ENCODE results near the gene SMC4.
"Not testable (repeated sequence)": the region's sequence is repeated elsewhere in the genome, so short reads cannot be mapped to it uniquely, and the experiment has no call there.

Gene SMC4

GRCh38 chr3:160445854-160446253, 46.4 kb downstream of the SMC4 start:
- no peak for DNase-seq (ENCODE audit: low read depth in 2 of 2)

DNA sequence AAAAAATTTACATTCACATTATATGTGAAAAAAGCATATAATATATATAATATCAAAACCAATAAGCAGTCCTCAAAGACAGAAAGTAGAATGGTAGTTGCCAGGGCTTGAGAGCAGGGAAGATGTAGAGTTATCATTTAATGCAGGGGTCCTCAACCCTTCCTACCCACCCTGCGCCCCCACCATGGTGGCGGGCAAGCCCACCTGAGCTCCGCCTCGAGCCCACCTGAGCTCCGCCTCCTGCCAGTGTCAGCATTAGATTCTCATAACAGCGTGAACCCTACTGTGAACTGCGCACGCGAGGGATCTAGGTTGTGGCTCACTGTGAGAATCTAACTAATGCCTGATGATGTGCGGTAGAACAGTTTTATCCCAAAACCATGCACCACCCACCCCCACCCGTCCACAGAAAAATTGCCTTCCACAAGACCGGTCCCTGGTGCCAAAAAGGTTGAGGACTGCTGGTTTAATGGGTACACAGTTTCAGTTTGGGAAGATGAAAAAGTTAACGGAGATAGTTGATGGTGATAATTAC, 47.1 kb downstream of the SMC4 start:
- DNase-seq (ENCODE audit: low read depth in 2 of 2), result no peak

- no peak for DNase-seq (ENCODE audit: low read depth in 2 of 2)
These were observed 48.1 kb downstream of the SMC4 start for GRCh38 chr3:160447544-160447943.

- peak in 1 of 2 donors; percentile 10 for DNase-seq (ENCODE audit: low read depth in 2 of 2)
These were observed 49.6 kb downstream of the SMC4 start for GRCh38 chr3:160448845-160449635.

DNA sequence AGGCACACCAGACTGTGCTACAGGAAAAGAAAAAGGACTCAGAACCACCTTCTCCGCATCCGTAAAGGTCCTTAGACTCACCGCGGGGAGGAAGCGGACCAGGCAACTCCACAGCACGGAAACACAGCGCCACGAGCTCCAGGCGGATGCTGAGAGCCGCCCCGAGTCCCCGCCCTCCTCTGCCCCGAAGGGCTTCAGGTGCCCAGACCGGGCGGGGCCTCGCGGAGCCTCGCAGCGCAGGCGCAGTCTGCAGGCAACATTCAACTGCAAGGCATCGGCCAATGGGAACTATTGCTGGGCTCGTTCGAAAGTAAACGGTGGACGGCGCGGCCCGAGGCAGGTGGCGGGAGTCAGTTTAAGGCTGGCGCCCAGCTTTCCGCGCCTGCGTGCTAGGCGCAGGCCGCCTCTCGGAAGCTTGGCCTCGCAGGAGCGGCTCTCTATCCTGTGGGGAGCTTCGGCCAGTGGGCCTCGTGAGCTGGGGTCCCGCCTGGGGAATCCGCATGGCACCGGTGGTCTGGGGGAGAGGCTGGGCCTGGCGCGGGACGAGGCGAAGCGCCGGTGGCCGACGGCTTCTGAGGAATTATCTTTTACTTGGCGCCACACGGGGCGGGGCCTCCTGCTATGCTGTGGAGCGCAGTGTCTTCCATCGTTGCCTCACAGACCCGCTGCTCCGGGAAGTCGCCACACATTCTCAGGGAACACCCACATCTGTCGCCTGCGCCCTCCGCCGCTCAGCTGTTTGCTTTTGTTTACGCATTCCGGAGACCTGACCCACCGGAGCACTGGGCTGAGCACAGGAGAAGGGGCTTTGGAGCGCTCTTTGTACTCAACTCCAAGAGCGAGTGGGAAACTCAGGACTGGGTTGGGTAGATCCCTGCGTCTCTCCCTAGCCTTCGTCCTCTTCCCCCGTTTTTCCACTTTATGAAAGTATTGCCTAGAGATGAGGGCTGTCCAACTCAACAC, 50.5 kb downstream of the SMC4 start, which contains the start of gene TRIM59:
TSS of gene TRIM59 (minus strand) at position 151 of the 963 bp plus-strand sequence. CDS start 10,603 bp downstream, outside the sequence.
- peak; percentile 94 for DNase-seq (ENCODE audit: low read depth in 2 of 2)

DNA sequence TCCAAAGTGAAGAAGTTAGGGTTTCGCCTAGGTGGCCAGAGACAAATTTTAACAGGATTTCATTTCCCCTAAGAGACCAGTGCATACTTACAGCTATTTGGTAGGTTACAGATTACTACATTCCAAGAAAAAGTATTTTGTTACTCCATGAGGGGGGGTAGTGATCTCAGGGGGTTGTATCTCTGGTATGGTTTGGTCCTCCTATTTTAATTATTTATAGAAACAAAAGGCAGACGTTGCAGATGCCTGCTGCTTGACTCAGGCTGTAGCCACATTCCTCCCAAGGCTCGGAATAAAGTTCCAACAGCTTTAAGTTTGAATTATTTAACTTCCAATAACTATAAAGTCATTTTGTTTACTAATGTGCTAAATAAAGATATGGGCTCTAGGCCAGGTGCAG, 51.4 kb downstream of the SMC4 start:
- no peak for DNase-seq (ENCODE audit: low read depth in 2 of 2)

DNA sequence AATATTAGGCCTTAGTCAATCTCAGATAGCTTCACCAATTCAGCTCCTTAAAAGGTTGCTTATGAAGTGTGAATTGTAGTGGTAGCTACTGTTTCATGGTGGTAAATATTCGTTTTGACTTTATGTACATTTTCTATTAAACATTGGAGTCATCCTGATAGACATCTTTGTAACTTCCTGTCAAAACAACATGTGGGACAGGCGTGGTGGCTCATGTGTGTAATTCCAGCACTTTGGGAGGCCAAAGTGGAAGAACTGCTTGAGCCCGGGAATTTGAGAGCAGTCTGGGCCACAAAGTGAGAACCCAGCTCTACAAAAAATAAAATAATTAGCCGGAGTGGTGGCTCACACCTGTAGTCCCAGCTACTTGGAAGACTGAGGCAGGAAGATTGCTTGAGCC, 52.2 kb downstream of the SMC4 start:
- DNase-seq (ENCODE audit: low read depth in 2 of 2), result no peak

DNA sequence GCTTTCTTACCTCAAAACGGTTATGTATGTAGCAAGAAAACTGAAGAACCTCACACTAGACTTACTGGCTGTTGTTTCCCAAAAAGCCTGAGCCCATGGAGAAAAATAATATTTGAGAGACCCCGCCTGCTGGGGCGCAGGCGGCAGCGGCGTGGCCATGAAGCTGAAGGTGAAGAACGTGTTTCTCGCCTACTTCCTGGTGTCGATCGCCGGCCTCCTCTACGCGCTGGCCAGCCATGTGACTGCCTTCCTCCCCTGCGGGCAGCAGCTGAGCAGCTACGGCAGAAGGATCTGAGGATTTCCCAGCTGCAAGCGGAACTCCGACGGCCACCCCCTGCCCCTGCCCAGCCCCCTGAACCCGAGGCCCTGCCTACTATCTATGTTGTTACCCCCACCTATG, 52.8 kb downstream of the SMC4 start:
- DNase-seq (ENCODE audit: low read depth in 2 of 2), result not testable (repeated sequence)

- no peak for DNase-seq (ENCODE audit: low read depth in 2 of 2)
These were observed 55.5 kb downstream of the SMC4 start for GRCh38 chr3:160454995-160455394.

GRCh38 chr3:160455846-160456245, 56.4 kb downstream of the SMC4 start:
- DNase-seq (ENCODE audit: low read depth in 2 of 2), result no peak

- no peak for DNase-seq (ENCODE audit: low read depth in 2 of 2)
These were observed 58.7 kb downstream of the SMC4 start for GRCh38 chr3:160458151-160458550.

DNA sequence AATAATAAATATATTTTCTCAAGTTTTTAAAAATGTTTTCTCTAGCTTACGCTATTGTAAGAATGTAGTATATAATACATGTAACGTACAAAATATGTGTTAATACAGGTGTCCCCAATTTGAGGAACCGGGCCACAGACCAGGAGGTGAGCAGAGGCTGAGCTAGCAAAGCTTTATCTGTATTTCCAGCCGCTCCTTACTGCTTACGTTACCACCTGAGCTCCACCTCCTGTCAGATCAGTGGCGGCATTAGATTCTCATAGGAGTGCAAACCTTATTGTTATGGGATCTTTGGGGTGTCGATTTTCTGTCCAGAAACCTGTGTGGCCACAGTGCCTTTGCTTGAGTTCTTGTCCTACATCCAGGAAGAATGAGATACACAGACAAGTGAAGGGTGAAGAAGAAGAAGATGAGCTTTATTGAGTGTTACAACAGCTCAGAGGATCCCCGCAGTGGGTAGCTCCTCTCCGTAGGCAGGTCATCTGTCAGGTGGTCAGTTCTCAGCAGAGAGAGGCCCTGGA, 60.1 kb downstream of the SMC4 start:
- no peak for DNase-seq (ENCODE audit: low read depth in 2 of 2)

DNA sequence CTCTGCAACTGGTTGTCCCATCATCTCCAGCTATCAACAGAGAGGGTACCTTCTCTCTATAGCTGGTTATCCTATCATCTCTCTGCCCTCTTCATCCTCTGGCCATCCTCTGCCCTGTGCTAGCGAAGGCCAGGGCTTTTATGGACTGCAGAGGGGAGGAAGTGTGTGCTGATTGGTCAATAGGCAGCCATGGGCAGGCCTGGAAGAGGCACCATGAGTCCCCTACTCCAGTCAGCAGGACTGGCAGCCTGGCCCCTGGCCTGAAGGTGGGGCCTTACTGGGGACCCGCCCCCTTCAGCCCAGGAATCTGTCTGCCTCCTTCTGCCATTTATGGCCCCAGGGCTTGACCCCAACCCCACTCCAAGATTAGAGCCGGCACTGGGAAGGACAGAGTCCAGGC, 60.6 kb downstream of the SMC4 start:
- DNase-seq (ENCODE audit: low read depth in 2 of 2), result no peak

- no peak for DNase-seq (ENCODE audit: low read depth in 2 of 2)
These were observed 64.9 kb downstream of the SMC4 start for GRCh38 chr3:160464321-160464720.

GRCh38 chr3:160464971-160465370, 65.5 kb downstream of the SMC4 start:
- no peak for DNase-seq (ENCODE audit: low read depth in 2 of 2)

- DNase-seq (ENCODE audit: low read depth in 2 of 2), result no peak
These were observed 70.7 kb downstream of the SMC4 start for GRCh38 chr3:160470181-160470580.

- DNase-seq (ENCODE audit: low read depth in 2 of 2), result no peak
These were observed 72.4 kb downstream of the SMC4 start for GRCh38 chr3:160471892-160472291.

GRCh38 chr3:160472344-160472743, 72.9 kb downstream of the SMC4 start:
- DNase-seq (ENCODE audit: low read depth in 2 of 2), result no peak

DNA sequence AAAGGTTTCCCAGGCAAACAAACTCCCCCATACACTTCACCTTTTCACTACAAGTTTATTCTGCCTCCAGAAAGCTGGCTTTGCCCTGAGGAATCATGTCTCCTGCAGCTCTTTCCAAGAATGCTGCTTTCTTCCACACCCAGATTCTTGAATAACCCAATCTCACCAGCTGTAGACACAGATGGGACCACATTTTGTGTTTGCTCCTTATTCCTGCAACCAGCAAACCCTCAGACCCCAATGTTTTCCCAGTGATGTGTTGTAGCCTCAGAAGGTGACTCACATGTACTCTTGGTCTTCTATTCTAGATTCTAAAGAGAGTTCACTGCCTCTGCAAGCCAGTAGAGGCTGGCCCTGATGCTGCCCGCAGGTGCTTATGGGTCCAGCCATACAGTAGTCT, 73.8 kb downstream of the SMC4 start:
- DNase-seq (ENCODE audit: low read depth in 2 of 2), result no peak

DNA sequence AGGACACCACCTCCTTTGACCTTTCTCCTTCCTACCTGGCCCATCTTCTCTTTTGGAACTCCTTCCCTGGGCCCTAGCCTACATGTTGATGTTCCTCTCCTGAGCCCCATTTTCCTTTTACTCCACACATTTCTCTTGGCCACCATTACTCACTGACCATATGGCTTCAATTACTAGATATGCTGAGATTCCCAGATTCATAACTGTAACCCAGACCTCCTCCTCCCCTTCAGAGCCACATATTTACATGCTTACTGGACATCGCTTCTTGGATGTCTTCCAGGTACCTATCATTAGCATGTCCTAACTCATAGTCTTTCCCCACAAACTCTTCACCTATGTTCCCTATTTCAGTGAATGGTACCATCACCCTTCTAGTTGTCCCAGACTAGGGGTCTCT, 74.5 kb downstream of the SMC4 start:
- DNase-seq (ENCODE audit: low read depth in 2 of 2), result no peak

GRCh38 chr3:160474416-160474838, 75.0 kb downstream of the SMC4 start:
- no peak for DNase-seq (ENCODE audit: low read depth in 2 of 2)

GRCh38 chr3:160475153-160475552, 75.7 kb downstream of the SMC4 start:
- no peak for DNase-seq (ENCODE audit: low read depth in 2 of 2)

All from stimulated activated CD4-positive, alpha-beta T cell treated with anti-CD3 and anti-CD28 coated beads, Interleukin-1b, Interleukin-23, amount 100 ng/mL, for 4 hours (primary cell).